ENCODE results near the gene ETFA.

GRCh38 chr15:76310475-76311099, 682 bp downstream of the ETFA start:
- TF ChIP-seq BACH2 (CRISPR knock-in tag; IDR thresholded peaks at IDR 0.05; ENCODE audit: borderline replicate concordance) (no peak), PATZ1 (CRISPR knock-in tag; IDR thresholded peaks at IDR 0.05; ENCODE audit: borderline replicate concordance) (no peak), CREB5 (CRISPR knock-in tag; IDR thresholded peaks at IDR 0.05; ENCODE audit: low read depth) (no peak), GLIS3 (CRISPR knock-in tag; IDR thresholded peaks at IDR 0.05) (no peak), ISL1 (CRISPR knock-in tag; IDR thresholded peaks at IDR 0.05) (no peak)
